G401 (cell line): ENCODE data around the gene EFHC1. TPM values are rescaled to one million over a fixed set of nuclear protein-coding genes. Genes with fewer than 3 reads are reported as not detected.

ENCODE experiments used
- DNase-seq: peaks from one replicate; pipeline ENCODE4 v3.0.0-alpha.2; 2015; ENCODE audit warnings: low spot score
- in situ Hi-C: cut with HindIII; loops from 2 replicates; pipeline ENCODE4 v1.10.0; 2016; ENCODE audit warnings: low sequenced_read_pairs, mixed read lengths
- total RNA-seq: library from RNA; depleted of rRNA; stranded (reverse); fragments of >200 nt; shearing (Covaris generic); gene quantifications from 2 replicates; pipeline ENCODE4 v1.2.3, GENCODE V29; 2014

Gene EFHC1
- total RNA-seq, 1 experiment from 2014 or later, result 20.7 TPM

GRCh38 chr6:52545406-52546119 is 125.4 kb downstream of the EFHC1 start:
- no peak for DNase-seq
- in situ Hi-C loops, result no loop called here

DNA sequence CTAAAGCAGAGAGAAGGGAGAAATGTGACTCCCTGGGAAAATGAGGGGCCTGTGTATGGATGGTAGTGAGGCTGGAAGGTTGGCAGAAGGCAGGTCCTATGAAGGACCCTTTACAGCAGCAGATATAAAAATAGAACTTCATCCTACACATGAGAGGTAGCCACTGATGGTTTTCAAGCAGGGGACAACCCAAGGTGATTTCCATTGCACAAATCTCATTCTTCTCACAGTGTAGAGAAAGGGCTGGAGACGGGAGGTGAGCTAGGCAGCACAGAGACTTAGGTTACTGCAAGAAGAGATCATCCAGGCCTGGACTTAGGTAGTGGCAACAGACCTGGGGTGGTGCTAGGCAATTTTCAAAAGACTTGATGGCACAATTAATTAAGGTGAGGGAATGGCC is 126.0 kb downstream of the EFHC1 start:
- in situ Hi-C loops, result no loop called here
- DNase-seq, result no peak

DNA sequence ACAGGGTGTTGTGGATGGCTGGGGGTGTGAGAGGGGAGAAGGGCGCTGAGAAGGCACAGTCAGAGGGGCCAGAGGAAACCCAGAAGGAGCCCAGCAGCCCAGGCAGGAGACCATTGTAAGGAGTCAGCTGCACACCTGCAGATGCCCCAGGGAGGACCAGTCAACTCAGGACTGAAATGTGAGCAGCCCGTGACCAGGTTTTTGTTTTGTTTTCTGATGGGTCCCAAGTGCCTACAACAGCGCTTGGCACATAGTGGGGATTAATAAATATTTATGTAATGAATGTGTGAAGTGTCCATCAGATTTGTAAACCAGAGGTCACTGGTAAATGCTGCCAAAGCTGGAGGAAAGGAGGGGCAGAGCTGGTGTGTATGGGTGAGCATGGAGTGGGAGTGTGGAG is 126.5 kb downstream of the EFHC1 start:
- DNase-seq, result no peak
- in situ Hi-C loops, result no loop called here

GRCh38 chr6:52547647-52548352 is 127.7 kb downstream of the EFHC1 start:
- no peak for DNase-seq
- in situ Hi-C loops, result no loop called here

DNA sequence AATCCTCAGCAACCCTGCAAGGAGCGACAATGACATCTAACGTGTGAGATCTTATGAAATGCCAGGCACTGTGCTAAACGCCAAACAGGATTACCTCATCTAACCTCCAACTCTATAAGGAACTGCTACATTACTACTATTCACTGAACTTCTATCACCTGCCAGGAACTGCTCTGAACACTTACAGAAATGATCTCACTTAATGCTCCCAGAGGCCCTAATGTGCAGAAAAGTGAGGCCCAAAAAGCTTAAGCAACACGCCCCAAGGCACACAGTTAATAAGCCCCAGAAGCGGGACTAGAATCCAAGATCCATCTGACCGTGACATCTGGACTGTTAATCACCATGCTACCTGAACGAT is 128.2 kb downstream of the EFHC1 start:
- in situ Hi-C loops, result no loop called here
- no peak for DNase-seq

DNA sequence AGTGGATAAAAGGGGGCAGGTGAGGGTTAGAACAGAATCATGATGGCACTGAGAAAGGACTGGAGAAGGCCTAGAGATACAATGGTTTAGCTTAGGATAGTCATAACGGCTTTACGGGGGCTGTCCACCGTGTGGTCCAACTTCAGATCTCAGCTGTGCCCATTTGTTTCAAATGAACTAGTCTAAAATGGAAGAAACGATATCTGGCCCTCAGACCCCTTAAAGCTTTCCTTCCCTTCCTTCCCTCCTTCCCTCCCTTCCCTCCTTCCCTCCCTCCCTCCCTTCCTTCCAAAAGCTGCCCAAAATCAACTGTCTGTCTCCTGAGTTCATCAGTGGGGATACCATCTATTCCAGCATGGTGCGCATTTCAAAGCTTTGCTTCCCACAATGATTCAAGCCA is 128.9 kb downstream of the EFHC1 start:
- in situ Hi-C loops, result no loop called here
- no peak for DNase-seq

GRCh38 chr6:52549428-52549827 is 129.3 kb downstream of the EFHC1 start:
- in situ Hi-C loops, result no loop called here
- no peak for DNase-seq

DNA sequence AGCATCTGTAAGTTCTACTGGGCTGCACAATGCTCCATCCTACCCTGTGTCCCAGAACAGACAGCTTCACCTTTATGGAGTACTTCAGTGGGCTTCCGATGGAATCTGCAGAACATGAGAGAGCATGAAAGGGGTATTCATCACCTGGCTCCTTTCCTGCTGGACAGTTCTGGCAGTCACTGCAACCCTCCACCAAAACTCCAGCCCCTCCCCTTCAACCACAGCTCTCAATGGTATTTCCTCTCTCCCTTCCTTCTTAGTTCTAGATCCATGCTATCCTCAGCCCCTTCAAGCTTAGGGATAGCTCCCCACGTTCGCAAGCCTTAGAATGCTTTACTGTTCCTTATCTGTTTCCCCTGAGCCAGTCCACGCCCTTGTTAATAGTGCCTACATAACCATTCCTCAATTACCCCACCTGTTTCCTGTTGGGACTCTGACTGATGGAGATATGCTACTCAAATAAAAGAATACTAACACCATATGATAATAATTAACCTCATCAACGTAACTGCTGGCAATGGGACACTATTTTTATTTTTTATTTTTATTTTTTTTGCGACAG is 130.0 kb downstream of the EFHC1 start:
- in situ Hi-C loops, result no loop called here
- no peak for DNase-seq

DNA sequence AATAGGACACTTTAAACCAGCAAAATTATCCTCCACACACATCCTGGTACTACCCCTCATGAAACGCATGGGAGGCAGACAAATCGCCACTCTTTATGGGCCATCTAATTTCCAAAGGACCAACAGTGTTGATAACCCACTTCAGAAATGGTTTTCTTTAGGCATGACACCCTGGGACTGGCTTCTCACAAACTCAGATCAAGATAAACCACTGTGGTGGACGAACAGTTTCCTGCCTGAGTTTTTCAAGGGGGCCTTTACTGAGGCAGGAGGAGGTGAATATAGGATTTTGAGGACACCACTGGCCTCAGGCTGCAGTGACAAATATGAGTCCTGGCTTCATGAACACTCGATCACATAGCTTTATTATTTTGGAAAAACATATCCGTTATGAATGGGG is 130.7 kb downstream of the EFHC1 start:
- in situ Hi-C loops, result no loop called here
- no peak for DNase-seq

DNA sequence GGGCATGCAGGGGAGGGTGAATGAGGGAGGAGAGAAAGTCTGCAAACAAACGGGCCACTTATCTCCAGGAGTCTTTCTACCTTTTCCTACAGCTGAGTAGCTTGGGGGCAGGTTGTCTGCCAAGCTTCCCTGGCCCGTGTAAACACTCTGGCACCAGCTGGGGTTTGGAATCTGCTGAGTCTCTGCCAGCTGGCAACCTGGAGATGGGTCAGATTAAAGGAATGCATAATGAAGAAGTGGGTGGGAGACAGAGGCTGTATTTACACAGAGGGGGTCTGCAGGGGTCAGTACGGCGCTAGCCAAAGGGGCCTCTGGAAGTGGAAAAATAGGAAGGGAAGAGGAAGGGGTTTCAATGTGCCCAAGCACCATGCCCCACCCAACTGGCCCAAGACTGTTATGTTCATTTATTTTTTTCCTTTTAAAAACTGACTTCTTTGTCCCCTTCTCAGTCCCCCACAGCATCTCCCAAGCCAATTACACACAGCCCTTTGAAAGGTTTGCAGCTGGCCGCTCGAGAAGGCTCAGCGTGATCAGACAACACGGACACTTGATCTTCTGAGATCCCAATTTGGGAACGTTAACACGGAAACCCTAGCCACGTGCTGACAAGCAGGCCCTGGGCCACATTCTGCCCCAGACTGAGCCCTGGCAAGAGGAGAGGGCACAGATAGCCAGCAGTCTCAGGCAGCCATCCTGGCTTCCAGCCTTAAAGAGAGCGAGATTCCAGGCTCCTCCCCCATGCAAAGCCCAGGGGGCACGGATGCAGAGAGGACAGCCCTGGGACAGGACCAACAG is 131.5 kb downstream of the EFHC1 start:
- peak; percentile 72 for DNase-seq
- in situ Hi-C loops, result no loop called here

DNA sequence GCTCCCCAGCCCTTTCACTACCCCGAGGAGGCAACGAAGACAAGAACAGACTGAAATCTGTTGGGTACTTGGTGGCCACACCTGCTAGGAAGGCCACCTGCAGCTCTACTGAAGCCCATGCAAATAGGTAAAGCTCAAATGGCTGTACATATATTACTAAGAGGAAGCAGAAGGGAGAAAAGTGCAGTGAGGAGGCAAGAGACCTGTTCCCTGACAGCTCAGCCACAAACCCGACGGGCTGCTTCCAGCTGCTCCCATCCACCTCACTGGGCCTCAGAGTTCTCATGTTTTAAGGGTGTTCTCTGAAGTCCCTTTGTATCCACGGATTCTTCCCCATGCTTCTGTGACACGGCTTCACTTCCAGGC is 132.1 kb downstream of the EFHC1 start:
- in situ Hi-C loops, result no loop called here
- DNase-seq, result no peak

- DNase-seq, result no peak
- in situ Hi-C loops, result no loop called here
Observed at GRCh38 chr6:52553158-52553557, 133.0 kb downstream of the EFHC1 start.

GRCh38 chr6:52553719-52554118 is 133.6 kb downstream of the EFHC1 start:
- in situ Hi-C loops, result no loop called here
- no peak for DNase-seq

DNA sequence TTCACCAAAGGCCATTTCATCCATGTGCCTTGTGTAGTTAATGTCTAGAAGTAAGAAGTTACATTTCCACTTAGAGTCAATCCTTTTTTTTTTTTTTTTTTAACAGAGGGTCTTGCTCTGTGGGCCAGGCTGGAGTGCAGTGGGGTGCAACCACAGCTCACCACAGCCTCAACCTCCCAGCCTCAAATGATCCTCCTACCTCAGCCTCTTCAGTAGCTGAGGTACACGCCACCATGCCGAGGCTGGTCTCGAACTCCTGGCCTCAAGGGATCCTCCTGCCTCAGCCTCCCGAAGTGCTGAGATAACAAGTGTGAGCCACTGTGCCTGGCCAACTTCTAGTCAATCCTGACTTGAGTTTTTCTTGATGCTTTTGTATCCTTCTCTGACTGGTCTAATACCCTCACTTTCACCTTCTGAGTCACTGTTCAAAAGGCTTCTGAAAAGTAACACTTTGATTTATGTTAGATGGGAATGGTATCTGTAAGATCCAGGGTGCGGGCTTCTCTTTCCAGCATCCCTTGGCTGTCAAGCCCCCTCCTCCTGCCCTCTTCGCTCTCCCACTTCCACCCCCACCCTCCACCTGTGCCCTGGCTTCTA is 134.6 kb downstream of the EFHC1 start:
- DNase-seq, result no peak
- in situ Hi-C loops, result no loop called here

DNA sequence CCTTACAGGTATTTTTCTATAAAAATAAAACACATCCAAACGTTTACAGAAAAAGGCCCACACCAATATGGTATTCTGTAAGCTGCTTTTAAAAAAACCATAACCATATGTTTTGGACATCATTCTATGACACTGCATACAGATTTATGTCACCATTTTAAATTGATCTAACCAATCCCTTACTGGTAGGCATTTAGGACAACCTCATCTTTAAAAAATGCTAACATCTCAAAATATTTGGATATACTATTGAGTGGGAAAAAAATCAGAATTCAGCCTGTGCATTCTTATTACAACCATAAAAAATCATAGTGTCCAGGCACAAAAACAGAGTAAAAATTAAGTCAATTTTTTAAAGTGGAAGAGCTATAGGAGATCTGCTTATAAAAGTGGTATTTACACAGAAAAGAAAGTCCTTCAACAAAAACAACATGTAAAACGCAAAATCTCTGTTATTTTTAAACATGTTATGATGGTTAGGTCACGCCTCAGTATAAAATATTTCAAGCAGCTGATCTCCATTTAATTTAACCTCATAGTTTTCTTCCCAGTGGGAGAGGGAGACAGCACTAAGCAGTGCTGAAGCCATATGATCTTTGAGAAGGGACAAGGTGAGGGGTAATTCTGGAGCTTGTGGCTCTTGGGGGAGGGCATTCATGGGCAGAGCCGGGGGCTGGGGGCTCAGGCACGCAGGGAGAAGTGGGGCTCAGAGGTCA is 135.5 kb downstream of the EFHC1 start:
- in situ Hi-C loops, result no loop called here
- no peak for DNase-seq

GRCh38 chr6:52557389-52558265 is 137.5 kb downstream of the EFHC1 start:
- in situ Hi-C loops, result no loop called here
- DNase-seq, result no peak

DNA sequence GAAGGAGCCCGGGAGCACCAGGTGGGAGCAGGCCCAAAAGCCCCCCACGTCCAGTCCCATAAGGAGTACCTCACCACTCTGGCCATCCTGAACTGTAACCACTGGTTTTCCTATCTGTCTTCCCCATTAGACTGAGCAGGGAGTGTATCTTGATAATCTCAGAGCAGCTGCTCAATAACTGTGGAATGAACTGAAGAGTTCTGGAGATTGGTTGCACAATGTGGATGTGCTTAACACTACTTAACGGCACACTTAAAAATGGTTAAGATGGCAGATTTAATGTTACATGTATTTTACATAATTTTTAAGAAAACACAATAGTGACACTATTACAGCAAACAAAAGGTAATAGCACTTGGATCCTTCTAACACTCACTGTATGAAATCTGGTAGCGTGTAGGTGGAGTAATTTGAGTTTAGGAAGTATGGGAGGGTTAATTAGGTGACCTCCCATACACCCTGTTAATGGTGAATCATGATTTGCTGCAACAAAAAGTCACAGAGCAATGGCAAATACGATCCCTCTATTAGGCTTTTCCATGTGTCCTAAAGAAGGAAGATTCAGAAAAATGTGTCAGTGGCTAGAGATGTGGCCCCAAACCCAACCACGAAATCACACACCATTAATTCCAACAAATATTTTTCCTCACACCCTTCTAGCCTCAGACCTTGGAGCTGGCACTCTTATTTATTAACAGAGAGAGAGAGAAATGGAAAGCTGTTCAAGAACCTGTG is 138.3 kb downstream of the EFHC1 start:
- in situ Hi-C loops, result no loop called here
- no peak for DNase-seq

GRCh38 chr6:52560462-52560861 is 140.3 kb downstream of the EFHC1 start:
- no peak for DNase-seq
- in situ Hi-C loops, result no loop called here
